Endometrial microvascular endothelial cells (primary cell): ENCODE data around the gene TNFSF11. TPM values are rescaled to one million over a fixed set of nuclear protein-coding genes. Genes with fewer than 3 reads are reported as not detected.

Experiments
- in situ Hi-C: cut with HindIII; loops from 2 replicates; pipeline ENCODE4 v1.10.0; 2017; ENCODE audit warnings: low sequenced_read_pairs, low pct_unique_long_range_greater_than_20kb; ENCODE audit errors: inconsistent ontology term
- total RNA-seq: library from RNA; depleted of rRNA; stranded (reverse); fragments of >200 nt; gene quantifications from one replicate; pipeline ENCODE4 v1.2.3, GENCODE V29; 2015; ENCODE audit errors: inconsistent ontology term

The TNFSF11 gene
- total RNA-seq, 1 donor from 2014 or later, result 0.19 TPM

DNA sequence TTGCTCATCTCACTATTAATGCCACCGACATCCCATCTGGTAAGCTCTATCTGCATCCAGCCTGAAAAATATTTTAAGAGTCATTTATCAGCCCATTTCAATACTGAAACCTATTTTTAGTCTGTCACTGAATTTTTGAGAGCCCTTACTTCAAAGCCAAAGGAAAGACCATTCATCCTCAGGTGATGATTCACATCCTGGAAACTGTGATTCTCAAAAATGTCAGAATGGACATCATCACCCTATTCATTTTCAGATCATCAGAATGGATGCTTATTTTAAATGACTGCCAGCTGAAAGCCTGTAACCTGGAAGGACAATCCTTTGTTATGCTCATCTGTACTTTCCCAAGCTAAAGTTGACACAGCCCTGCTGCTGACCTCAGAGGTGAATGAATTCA, 27.0 kb downstream of the TNFSF11 start:
- in situ Hi-C loops, result no loop called here

DNA sequence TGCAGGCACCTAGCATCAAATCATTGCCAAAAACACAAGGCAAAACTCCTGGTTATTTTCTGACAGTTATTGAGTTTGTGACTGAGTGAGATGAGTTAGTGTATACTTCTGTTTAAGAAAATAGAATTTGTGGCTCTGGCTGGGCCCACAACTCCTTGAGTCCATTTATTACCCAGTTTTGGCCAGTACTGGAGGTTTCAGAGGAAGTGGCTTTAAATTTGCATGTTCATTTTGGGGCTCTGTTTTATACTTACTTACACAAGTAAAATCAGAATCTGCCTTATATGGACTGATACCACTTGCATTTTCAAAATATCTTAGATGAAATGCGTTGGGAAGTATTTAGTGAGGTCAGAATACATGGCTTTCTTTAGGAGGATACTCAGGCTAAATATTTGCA, 29.0 kb downstream of the TNFSF11 start:
- in situ Hi-C loops, result no loop called here

DNA sequence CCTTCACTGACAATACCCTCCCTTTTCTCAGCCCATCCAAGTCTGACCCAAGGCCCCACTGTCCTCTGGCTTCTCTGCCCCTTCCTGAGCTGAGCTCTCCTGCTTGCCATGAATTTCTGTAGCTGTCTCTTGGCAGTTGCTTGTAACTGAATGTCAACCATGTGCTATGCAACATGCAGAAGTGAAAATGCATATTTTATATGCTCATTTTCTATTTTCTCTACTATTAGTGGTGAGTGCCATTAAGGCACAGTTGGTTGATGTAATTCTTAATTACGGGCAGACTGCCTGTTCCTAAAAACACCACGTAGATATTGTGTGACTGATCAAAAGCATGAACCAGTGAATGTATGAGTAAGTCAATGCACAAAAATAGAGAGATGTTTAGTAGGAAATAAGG, 29.6 kb downstream of the TNFSF11 start:
- in situ Hi-C loops, result no loop called here

- in situ Hi-C loops, result no loop called here
Measured at GRCh38 chr13:42607546-42607945, 33.6 kb downstream of the TNFSF11 start.

DNA sequence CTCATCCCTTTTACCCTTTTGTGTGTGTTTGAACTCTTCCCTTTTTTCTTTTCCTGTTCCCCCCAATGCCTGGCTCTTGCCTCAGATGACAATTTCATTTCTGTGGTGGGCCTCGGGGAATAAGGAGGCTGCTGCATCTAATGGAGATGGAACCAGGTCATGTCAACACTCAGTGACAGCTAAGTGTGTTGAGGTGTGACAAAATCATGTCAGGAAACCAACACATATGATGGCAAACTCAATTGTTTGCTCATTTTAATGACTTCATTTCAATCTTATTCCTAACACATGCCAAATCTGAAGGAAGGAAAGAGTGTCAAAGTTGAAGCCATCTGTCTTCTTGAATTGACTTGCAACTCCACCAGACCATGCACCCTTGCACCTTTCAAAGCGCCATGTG, 36.7 kb downstream of the TNFSF11 start:
- in situ Hi-C loops, result no loop called here

- in situ Hi-C loops, result no loop called here
Measured at GRCh38 chr13:42611086-42611779, 37.3 kb downstream of the TNFSF11 start.

DNA sequence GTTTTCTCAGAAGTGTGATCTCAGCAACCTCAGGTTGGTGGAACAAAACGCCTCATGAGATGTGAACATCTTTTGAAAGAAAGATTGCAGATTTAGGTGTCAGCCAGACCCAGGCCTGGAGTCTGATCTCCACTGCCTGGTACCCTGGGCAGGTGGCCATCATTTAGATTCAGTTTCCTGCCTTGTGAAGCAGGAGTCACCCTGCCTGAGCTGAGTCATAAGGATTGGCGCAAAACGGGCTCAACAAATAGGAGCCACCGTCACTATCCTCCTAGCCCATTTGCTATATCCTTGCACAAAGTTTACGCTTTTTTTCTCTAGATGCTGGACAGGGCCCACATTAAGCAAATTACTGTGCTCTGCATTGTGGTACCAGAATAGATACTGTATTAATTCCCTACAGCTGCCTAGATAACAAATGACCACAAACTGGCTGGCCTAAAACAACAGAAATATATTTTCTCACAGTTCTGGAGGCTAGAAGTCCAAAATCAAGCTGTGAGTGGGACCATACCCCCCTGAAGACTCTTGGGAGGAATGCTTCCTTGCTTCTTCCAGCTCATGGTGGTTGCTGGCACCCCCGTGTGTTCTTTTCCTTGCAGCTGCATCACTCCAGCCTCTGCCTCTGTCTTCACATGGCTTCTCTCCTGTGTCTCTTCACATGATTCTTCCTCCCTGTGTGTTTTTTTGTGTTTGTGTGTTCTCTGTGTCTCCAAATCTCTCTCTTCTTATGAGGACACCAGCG, 38.2 kb downstream of the TNFSF11 start:
- in situ Hi-C loops, result no loop called here

DNA sequence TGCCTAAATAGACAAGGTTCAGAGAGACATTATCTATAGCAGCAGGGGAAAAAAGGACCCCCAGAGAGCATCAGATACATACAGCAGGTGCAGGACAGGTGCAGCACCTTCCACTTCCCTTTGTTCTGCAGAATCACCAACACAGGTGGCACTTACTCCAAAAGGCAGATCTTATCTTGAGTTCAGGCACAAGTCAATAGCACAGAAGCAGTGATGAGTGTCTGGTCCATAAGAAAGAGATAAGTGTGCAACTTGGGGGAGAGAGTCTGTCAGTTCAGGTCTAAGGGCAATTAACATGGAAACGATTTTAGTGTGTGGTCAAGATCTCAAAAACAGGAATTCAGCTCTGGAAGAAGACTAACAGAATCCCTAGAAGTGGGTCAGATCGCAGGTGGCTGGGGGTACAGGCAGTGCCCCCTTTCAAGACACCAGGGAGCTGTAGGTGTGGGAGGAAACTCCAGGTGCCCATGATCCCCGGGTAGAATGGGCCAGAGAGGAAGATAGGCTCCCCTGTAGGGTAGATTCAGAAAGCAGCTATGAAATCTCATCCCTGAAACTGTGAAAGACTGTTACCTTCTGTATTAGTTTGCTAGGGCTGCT, 40.6 kb downstream of the TNFSF11 start:
- in situ Hi-C loops, result no loop called here

DNA sequence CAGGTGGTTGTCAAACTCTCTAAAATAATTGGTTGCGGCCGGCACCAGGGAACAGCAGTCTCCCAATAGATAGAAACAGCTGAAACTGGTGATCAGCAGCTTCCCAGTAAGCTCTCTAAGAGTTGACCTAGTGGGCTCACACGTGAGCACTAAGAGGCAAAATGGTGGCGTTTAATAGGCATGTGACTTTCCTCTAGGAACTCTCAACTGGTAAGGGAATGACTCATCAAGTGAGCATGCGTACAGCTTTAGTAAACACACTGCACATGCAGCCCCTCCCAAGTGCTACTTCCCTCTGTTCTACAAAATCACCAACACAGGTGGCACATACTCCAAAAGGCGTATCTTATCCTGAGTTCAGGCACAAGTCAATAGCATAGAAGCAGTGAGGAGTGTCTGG, 41.7 kb downstream of the TNFSF11 start:
- in situ Hi-C loops, result no loop called here

GRCh38 chr13:42617221-42617620, 43.3 kb downstream of the TNFSF11 start:
- in situ Hi-C loops, result no loop called here

GRCh38 chr13:42623916-42624315, 50.0 kb downstream of the TNFSF11 start:
- in situ Hi-C loops, result no loop called here

DNA sequence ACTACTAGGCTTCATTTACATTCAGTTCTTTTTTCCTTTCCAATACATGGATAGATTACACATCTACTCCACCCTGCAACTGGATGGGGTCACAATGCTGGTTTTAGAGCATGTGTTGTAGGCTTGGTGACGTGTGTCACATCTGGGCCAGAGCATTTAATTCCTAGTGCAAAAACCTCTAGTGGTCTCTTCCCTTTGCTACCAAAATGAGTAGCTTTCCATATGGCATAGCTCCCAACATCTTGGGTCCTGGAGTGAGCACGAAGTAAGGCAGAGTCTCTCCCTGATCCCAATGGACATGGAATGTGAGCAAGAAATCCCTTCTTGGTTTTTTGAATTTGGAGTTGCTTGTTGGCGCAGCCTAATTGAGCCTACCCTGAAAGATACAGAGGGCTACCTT, 51.7 kb downstream of the TNFSF11 start:
- in situ Hi-C loops, result no loop called here

DNA sequence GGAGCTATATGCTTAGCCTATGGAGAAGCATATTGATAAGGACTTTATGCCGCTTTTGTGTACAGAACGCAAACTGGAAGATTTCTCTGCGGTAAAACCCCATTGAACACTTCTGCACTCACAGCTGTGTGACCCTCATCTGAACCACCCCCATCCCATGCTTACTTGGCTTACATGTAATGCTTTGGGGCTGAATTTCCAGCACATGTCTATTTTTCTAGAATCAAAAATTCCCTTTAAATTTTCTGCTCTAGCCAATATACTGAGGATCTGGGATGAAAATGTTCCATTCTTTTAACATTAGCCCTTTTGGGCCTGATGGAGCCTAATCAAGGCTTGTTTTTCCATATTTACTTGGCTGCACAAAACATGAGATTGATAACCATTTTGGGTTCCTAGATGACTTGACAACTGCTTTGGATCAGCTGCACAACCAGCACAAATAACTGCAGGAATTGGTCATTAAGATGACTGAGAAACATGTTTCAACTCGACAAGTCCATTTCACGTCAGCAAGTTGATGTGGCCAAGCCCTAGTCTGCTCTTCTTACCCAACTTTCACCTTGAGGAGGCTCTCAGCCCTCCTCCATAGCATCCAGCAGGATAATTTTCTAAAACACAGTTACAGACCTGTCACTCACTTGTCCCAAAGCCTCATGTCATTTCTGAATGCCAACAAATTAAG, 52.4 kb downstream of the TNFSF11 start:
- in situ Hi-C loops, result no loop called here

GRCh38 chr13:42628666-42629065, 54.7 kb downstream of the TNFSF11 start:
- in situ Hi-C loops, result no loop called here

GRCh38 chr13:42631181-42631580, 57.2 kb downstream of the TNFSF11 start:
- in situ Hi-C loops, result no loop called here

GRCh38 chr13:42633495-42633894, 59.5 kb downstream of the TNFSF11 start:
- in situ Hi-C loops, result no loop called here

- in situ Hi-C loops, result no loop called here
Measured at GRCh38 chr13:42638101-42638500, 64.1 kb downstream of the TNFSF11 start.

DNA sequence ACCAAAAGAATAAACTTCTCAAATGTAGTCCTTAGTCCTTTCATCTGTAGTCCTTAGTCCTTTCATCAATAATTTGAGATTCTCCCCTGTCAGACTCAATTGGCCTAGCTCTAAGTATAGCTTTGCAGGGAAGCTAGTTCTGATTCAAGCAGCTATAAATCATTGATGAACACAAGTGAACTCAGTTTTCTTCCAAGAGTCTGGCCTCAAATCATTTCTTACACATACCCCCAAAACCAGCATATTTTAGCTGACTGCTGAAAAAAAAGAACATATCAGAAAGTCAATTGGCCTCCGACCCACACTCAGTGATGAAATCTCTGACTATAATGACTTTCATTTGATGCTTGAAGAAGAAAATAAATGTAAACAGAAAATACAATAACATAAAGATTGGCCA, 64.9 kb downstream of the TNFSF11 start:
- in situ Hi-C loops, result no loop called here

DNA sequence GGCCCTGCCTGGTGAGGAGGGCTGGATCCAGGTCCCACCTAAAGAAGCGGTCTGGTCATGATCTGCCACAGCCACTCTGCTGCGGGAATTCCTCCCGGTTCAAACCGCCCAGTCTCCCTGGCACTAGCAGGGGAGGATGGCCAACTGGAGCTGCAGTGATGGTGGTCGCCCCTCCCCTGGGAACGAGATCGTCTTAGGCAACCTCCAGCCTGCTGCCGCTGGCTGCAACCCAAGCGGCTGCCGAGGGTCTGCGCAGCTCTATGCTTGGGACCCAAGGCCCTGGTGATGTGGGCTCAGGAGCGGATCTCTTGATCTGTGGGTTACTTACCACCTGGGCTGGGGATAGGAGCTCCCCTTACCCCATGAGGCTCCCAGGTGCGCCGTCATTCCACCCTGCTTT, 69.1 kb downstream of the TNFSF11 start:
- in situ Hi-C loops, result no loop called here

- in situ Hi-C loops, result no loop called here
Measured at GRCh38 chr13:42644841-42645240, 70.9 kb downstream of the TNFSF11 start.
